ENCODE measurements around the gene RAD51B.

GRCh38 chr14:68663385-68664076 is 844.0 kb downstream of the RAD51B start:
- TF ChIP-seq, protein P1, sequence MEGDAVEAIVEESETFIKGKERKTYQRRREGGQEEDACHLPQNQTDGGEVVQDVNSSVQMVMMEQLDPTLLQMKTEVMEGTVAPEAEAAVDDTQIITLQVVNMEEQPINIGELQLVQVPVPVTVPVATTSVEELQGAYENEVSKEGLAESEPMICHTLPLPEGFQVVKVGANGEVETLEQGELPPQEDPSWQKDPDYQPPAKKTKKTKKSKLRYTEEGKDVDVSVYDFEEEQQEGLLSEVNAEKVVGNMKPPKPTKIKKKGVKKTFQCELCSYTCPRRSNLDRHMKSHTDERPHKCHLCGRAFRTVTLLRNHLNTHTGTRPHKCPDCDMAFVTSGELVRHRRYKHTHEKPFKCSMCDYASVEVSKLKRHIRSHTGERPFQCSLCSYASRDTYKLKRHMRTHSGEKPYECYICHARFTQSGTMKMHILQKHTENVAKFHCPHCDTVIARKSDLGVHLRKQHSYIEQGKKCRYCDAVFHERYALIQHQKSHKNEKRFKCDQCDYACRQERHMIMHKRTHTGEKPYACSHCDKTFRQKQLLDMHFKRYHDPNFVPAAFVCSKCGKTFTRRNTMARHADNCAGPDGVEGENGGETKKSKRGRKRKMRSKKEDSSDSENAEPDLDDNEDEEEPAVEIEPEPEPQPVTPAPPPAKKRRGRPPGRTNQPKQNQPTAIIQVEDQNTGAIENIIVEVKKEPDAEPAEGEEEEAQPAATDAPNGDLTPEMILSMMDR (conservative IDR thresholded peaks at IDR 0.05 in 1 of 2, IDR thresholded peaks at IDR 0.05 in 1 of 2; ENCODE audit: low read depth in 1 of 2, low read length in 2 of 2): no peak
- TF ChIP-seq EZH2 (IDR thresholded peaks at IDR 0.05; ENCODE audit: low read length, missing control alignments): no peak
